HEK293T (cell line): ENCODE results near the gene RNF183.

Source experiments
- ARNT ChIP-seq: fragments of 450-650 bp; IDR thresholded peaks from 2 replicates; pipeline ENCODE4 v1.6.1; 2017; ENCODE audit warnings: mild to moderate bottlenecking
- BHLHE40 ChIP-seq: fragments of 450-650 bp; IDR thresholded peaks from 2 replicates; pipeline ENCODE4 v1.6.1; 2016; ENCODE audit warnings: mild to moderate bottlenecking, moderate library complexity, borderline replicate concordance
- CTBP1 ChIP-seq: fragments of 450-650 bp; IDR thresholded peaks from 2 replicates; pipeline ENCODE4 v1.6.1; 2016; ENCODE audit warnings: borderline replicate concordance
- FOXA1 ChIP-seq: fragments of 450-650 bp; IDR thresholded peaks from 2 replicates; pipeline ENCODE4 v1.6.1; 2016; ENCODE audit warnings: mild to moderate bottlenecking
- FOXK2 ChIP-seq: fragments of 450-650 bp; IDR thresholded peaks from 2 replicates; pipeline ENCODE4 v1.6.1; 2016; ENCODE audit warnings: mild to moderate bottlenecking
- FOXM1 ChIP-seq: fragments of 450-650 bp; IDR thresholded peaks from 2 replicates; pipeline ENCODE4 v1.6.1; 2017; ENCODE audit warnings: mild to moderate bottlenecking, borderline replicate concordance
- HDGF ChIP-seq: fragments of 450-650 bp; IDR thresholded peaks from 2 replicates; pipeline ENCODE4 v1.6.1; 2017; ENCODE audit warnings: antibody characterized with exemption, borderline replicate concordance
- LEF1 ChIP-seq: fragments of 450-650 bp; IDR thresholded peaks from 2 replicates; pipeline ENCODE4 v1.6.1; 2017; ENCODE audit warnings: mild to moderate bottlenecking, borderline replicate concordance
- SP1 ChIP-seq: fragments of 450-650 bp; IDR thresholded peaks from 2 replicates; pipeline ENCODE4 v1.6.1; 2017
- SUZ12 ChIP-seq: fragments of 450-650 bp; IDR thresholded peaks from 2 replicates; pipeline ENCODE4 v1.6.1; 2016; ENCODE audit warnings: mild to moderate bottlenecking

- TF ChIP-seq SUZ12 = no peak
- TF ChIP-seq FOXM1 = no peak
- no peak for TF ChIP-seq SP1
- no peak for TF ChIP-seq FOXA1
- TF ChIP-seq LEF1 = no peak
- TF ChIP-seq BHLHE40 = no peak
- no peak for TF ChIP-seq FOXK2
- TF ChIP-seq HDGF = no peak
- TF ChIP-seq CTBP1 = no peak
- TF ChIP-seq ARNT = no peak
Measured at GRCh38 chr9:113306566-113306965, 3.4 kb upstream of the RNF183 start.
